GM23338 (cell line): Measurements from ENCODE around the gene EHD1. TPM values are rescaled to one million over a fixed set of nuclear protein-coding genes. Genes with fewer than 3 reads are reported as not detected.

Experiments used
- ATAC-seq: fragments of 200-7000 bp; cut with Tn5 transposase; 3 replicates; pipeline ENCODE4 v1.9.1; 2020
- DNase-seq: peaks from one replicate; pipeline ENCODE4 v3.0.0-alpha.2; 2015; ENCODE audit warnings: low spot score
- H2AFZ ChIP-seq: fragments of 200-600 bp; sonication (generic); 2 replicates; pipeline ENCODE4 v1.8.0; 2016; ENCODE audit warnings: antibody characterized with exemption, mild to moderate bottlenecking, moderate library complexity
- H3F3A ChIP-seq: fragments of 200-600 bp; sonication (generic); replicated peaks from 2 replicates; pipeline ENCODE4 v1.8.0; 2017; ENCODE audit warnings: antibody characterized with exemption, mixed run types, low read depth
- H3K27ac ChIP-seq: fragments of 200-600 bp; sonication (generic); 2 replicates; pipeline ENCODE4 v1.6.1; 2016; ENCODE audit warnings: low read depth
- H3K27me3 ChIP-seq: fragments of 200-600 bp; sonication (generic); 2 replicates; pipeline ENCODE4 v1.8.0; 2016; ENCODE audit warnings: mild to moderate bottlenecking, mixed run types, moderate library complexity; ENCODE audit not compliant: insufficient read depth
- H3K36me3 ChIP-seq: fragments of 200-600 bp; sonication (generic); 2 replicates; pipeline ENCODE4 v1.8.0; 2016; ENCODE audit warnings: mild to moderate bottlenecking; ENCODE audit not compliant: insufficient read depth
- H3K4me1 ChIP-seq: fragments of 200-600 bp; sonication (generic); 2 replicates; pipeline ENCODE4 v1.8.0; 2016; ENCODE audit warnings: mild to moderate bottlenecking, moderate library complexity; ENCODE audit not compliant: insufficient read depth
- H3K4me2 ChIP-seq: fragments of 200-600 bp; sonication (generic); 2 replicates; pipeline ENCODE4 v1.7.1; 2017; ENCODE audit warnings: mixed run types
- H3K4me3 ChIP-seq: fragments of 200-600 bp; sonication (generic); 2 replicates; pipeline ENCODE4 v1.6.1; 2016; ENCODE audit warnings: mixed run types
- H3K79me2 ChIP-seq: fragments of 200-600 bp; sonication (generic); replicated peaks from 2 replicates; pipeline ENCODE4 v1.8.0; 2017; ENCODE audit warnings: mild to moderate bottlenecking; ENCODE audit not compliant: insufficient read depth
- H3K9me2 ChIP-seq: fragments of 200-600 bp; sonication (generic); 2 replicates; pipeline ENCODE4 v1.8.0; 2017; ENCODE audit not compliant: insufficient read depth
- H4K20me1 ChIP-seq: fragments of 200-600 bp; sonication (generic); replicated peaks from 2 replicates; pipeline ENCODE4 v1.8.0; 2017; ENCODE audit warnings: mild to moderate bottlenecking; ENCODE audit not compliant: insufficient read depth
- H3K27ac Mint-ChIP-seq: 2 replicates; pipeline ENCODE4 v1.8.0; 2020; ENCODE audit warnings: inconsistent platforms, mild to moderate bottlenecking, moderate library complexity, mixed read lengths
- H3K27me3 Mint-ChIP-seq: 3 replicates; pipeline ENCODE4 v1.8.0; 2022; ENCODE audit warnings: low read depth, mild to moderate bottlenecking, moderate library complexity, mixed read lengths, inconsistent platforms; ENCODE audit not compliant: insufficient read depth, poor library complexity
- H3K36me3 Mint-ChIP-seq: 3 replicates; pipeline ENCODE4 v1.8.0; 2021; ENCODE audit warnings: low read depth, mild to moderate bottlenecking, inconsistent platforms, moderate library complexity, mixed read lengths
- H3K4me1 Mint-ChIP-seq: 3 replicates; pipeline ENCODE4 v1.8.0; 2020; ENCODE audit warnings: mild to moderate bottlenecking, inconsistent platforms, mixed read lengths
- H3K4me3 Mint-ChIP-seq: 3 replicates; pipeline ENCODE4 v1.8.0; 2021; ENCODE audit warnings: moderate library complexity, mild to moderate bottlenecking, inconsistent platforms, mixed read lengths
- H3K9me3 Mint-ChIP-seq: 3 replicates; pipeline ENCODE4 v1.8.0; 2020; ENCODE audit warnings: moderate library complexity, mild to moderate bottlenecking, inconsistent platforms, mixed read lengths
- CREB1 ChIP-seq: fragments of 250-450 bp; sonication (Bioruptor Pico); IDR thresholded peaks from 2 replicates; pipeline ENCODE4 v1.5.0; 2020; ENCODE audit warnings: low read depth, mild to moderate bottlenecking, moderate library complexity
- CTCF ChIP-seq, 2 experiments: fragments of 200-600 bp in 1 of 2; sonication (generic) in 1 of 2; conservative IDR thresholded peaks; 2 replicates each; pipeline versions ENCODE4 v1.5.1 to v1.6.1; 2016 to 2017; ENCODE audit warnings: antibody characterized with exemption in 2 of 2, low read depth in 2 of 2, mild to moderate bottlenecking in 2 of 2, moderate library complexity in 1 of 2
- EZH2 ChIP-seq: fragments of 200-600 bp; sonication (generic); IDR thresholded peaks from one replicate; pipeline ENCODE4 v1.8.0; 2017; ENCODE audit warnings: antibody characterized with exemption, mild to moderate bottlenecking, low read depth; ENCODE audit not compliant: unreplicated experiment
- EZH2phosphoT487 ChIP-seq: fragments of 200-600 bp; sonication (generic); IDR thresholded peaks from one replicate; pipeline ENCODE4 v1.8.1; 2018; ENCODE audit warnings: antibody characterized with exemption; ENCODE audit not compliant: unreplicated experiment
- JUNB ChIP-seq: IDR thresholded peaks from one replicate; pipeline ENCODE4 v1.6.1; 2016; ENCODE audit warnings: antibody characterized with exemption; ENCODE audit not compliant: unreplicated experiment
- NANOG ChIP-seq: IDR thresholded peaks from 2 replicates; pipeline ENCODE4 v1.6.1; 2016; ENCODE audit warnings: antibody characterized with exemption, borderline replicate concordance
- POLR2AphosphoS5 ChIP-seq: IDR thresholded peaks from 2 replicates; pipeline ENCODE4 v1.6.1; 2016; ENCODE audit warnings: antibody characterized with exemption, low read depth
- REST ChIP-seq: IDR thresholded peaks from one replicate; pipeline ENCODE4 v1.6.1; 2018; ENCODE audit warnings: antibody characterized with exemption; ENCODE audit not compliant: unreplicated experiment
- STAT1 ChIP-seq: IDR thresholded peaks from one replicate; pipeline ENCODE4 v1.6.1; 2016; ENCODE audit warnings: antibody characterized with exemption; ENCODE audit not compliant: unreplicated experiment
- ZNF114 ChIP-seq: fragments of 250-450 bp; sonication (Bioruptor Pico); IDR thresholded peaks from 2 replicates; pipeline ENCODE4 v1.5.0; 2020; ENCODE audit warnings: mild to moderate bottlenecking, moderate library complexity
- ZNF462 ChIP-seq: fragments of 250-450 bp; sonication (Bioruptor Pico); IDR thresholded peaks from 2 replicates; pipeline ENCODE4 v1.5.0; 2020; ENCODE audit warnings: mild to moderate bottlenecking, moderate library complexity
- polyA plus RNA-seq: library from polyadenylated mRNA; unstranded; fragments of >200 nt; fragmentation: Nextera tagmentation; extraction: Ambion mirVana; gene quantifications from 2 replicates; pipeline ENCODE4 v1.2.1, GENCODE V29; 2016
- total RNA-seq: library from RNA; depleted of rRNA; stranded (reverse); fragments of >200 nt; shearing (Covaris generic); gene quantifications from 2 replicates; pipeline ENCODE4 v1.2.3, GENCODE V29; 2014

The EHD1 gene
- total and polyA plus RNA-seq, 2 experiments from 2014 or later = 16.7 to 69.7 TPM

- Histone ChIP-seq H3K4me1 (peaks cover 12% of the 10 kb centered on the region), H2AFZ (no peak overlapping the region), H3K9me2 (no peaks in the 10 kb centered on the region), H4K20me1 (no peaks in the 10 kb centered on the region), H3K27me3 (no peaks in the 10 kb centered on the region), H3K27ac (no peak overlapping the region), H3K4me2 (no peak overlapping the region), H3F3A (no peaks in the 10 kb centered on the region), H3K79me2 (no peaks in the 10 kb centered on the region; the same call in 1 of the 2 replicates), H3K4me3 (no peak overlapping the region), H3K36me3 (no peaks in the 10 kb centered on the region)
- no peak overlapping the region for H3K27ac Mint-ChIP-seq
- no peak for TF ChIP-seq ZNF462 (CRISPR knock-in tag)
- no peak for TF ChIP-seq POLR2AphosphoS5
- TF ChIP-seq STAT1 = no peak
- TF ChIP-seq EZH2phosphoT487 = no peak
- no peak for TF ChIP-seq EZH2
- no peak for TF ChIP-seq CTCF (conservative IDR thresholded peaks at IDR 0.05; ENCODE audit: low read depth in 2 of 2)
- no peak for TF ChIP-seq REST
- TF ChIP-seq NANOG = no peak
- no peak for TF ChIP-seq CREB1 (CRISPR knock-in tag)
- no peak for TF ChIP-seq ZNF114 (CRISPR knock-in tag)
- no peak for TF ChIP-seq JUNB
- H3K4me3 Mint-ChIP-seq = no peak overlapping the region
- no peaks in the 10 kb centered on the region for H3K9me3 Mint-ChIP-seq
- ATAC-seq (no peak), DNase-seq (no peak)
- H3K4me1 Mint-ChIP-seq = peaks cover 19% of the 10 kb centered on the region
- no peaks in the 10 kb centered on the region for H3K36me3 Mint-ChIP-seq
- H3K27me3 Mint-ChIP-seq = peaks cover 14% of the 10 kb centered on the region
These were observed 41.2 kb upstream of the EHD1 start for GRCh38 chr11:64919627-64920026.
